GM12873 (cell line): ENCODE results near the gene DSCAML1.

ENCODE experiments used
- CTCF ChIP-seq: IDR thresholded peaks from 2 replicates; pipeline ENCODE4 v1.5.1; 2012; ENCODE audit warnings: low read depth, mild to moderate bottlenecking, moderate library complexity, low read length, control low read depth; ENCODE audit not compliant: insufficient read depth; ENCODE audit errors: missing control alignments

DSCAML1 gene

GRCh38 chr11:117825538-117826189, 28.6 kb upstream of the DSCAML1 start:
- no peak for TF ChIP-seq CTCF

- no peak for TF ChIP-seq CTCF
Observed at GRCh38 chr11:117824571-117825537, 27.8 kb upstream of the DSCAML1 start, which contains the start of gene FXYD2. Gene FXYD2, minus strand, starts transcription at chr11:117824744. Its CDS starts 66 bp downstream, at chr11:117824678.

GRCh38 chr11:117823946-117824420, 27.0 kb upstream of the DSCAML1 start:
- TF ChIP-seq CTCF = no peak

GRCh38 chr11:117823294-117823945, 26.4 kb upstream of the DSCAML1 start:
- peak; percentile 52 for TF ChIP-seq CTCF

- TF ChIP-seq CTCF = peak; percentile 74
Observed at GRCh38 chr11:117822074-117823033, 25.3 kb upstream of the DSCAML1 start.

GRCh38 chr11:117821431-117821830, 24.4 kb upstream of the DSCAML1 start:
- no peak for TF ChIP-seq CTCF
